Limb (tissue), 2 donors: ENCODE data around the gene C2.
A peak's percentile ranks its signal among the peaks of the same experiment; 100 is the strongest.

Experiments used
- DNase-seq, 2 donors: peaks; one replicate each; pipeline ENCODE4 v3.0.0-alpha.2; 2016; ENCODE audit errors: extremely low spot score in 2 of 2

Gene C2

DNA sequence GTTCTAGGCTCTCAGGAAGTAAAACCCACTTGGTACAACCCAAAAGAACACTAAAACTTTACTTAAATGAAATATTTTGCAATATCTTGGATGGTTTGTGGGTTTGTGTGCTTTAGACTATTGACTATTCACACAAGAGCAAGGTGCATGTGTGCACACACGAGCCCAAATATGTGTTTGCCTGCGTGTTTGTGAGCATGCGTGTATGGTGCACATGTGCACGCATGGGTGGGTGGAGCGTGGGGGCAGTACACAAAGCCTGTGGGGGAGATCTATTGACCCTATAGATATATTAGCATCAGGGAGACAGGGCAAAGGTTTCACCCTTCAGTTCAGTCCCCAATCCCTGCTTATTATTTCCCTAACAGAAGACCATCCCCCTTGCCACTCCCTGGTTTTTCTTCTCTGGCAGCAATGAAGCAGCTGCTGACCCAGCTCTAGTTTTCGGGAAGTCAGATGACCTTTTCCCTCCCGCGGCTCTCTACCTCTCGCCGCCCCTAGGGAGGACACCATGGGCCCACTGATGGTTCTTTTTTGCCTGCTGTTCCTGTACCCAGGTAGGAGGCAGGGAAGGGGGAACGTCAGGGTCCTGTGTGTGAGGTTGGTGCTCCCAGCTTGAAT, at the start of gene C2:
Gene C2 (plus strand): TSS at position 476 of the 621 bp plus-strand sequence. CDS start 36 bp downstream, at position 512.
- DNase-seq, result no peak

DNA sequence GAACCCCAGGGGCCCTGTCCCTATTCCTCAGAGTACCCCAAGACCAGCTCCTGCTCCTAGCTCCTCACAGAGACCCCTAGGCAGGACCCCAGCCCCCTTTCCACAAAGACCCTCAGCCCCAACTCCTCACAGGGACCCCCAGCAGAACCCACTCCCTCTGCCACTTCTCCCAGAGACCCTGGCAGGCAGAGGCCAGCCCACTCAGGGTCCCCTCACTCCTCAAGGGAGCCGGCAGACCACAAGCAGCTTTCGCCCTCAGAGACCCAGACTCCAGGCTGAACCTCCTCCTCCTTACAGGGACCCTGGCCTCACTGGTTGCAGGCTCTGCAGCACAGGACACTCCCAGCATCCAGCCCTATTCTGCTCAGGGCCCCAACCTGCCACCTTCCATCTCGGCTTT, 49.3 kb upstream of the C2 start:
- DNase-seq, result no peak

DNA sequence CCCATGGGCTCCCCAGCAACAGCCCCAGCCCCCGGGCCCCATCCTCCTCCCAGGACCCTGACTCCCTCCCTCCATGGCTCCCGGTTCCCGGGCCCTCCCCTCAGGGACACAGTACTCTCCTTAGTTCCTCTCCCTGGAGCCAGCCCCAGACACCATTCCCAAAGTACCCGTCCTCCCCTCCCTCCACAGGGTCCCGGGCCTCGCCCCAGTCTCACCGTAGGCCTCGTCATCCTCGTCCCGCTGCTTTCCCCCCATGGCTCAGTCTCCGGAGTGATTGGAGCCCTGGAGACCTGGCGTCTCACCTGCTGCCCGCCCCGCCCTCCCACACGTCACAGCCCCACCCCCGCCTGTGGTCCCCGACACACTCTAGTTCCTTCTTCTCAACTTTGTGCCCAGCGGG, 48.8 kb upstream of the C2 start, which contains the start of gene SLC44A4:
Gene SLC44A4 (minus strand): TSS at position 272 of the 400 bp plus-strand sequence. CDS start 17 bp downstream, at position 255.
- DNase-seq, result peak in 1 of 2 donors; percentile 26

DNA sequence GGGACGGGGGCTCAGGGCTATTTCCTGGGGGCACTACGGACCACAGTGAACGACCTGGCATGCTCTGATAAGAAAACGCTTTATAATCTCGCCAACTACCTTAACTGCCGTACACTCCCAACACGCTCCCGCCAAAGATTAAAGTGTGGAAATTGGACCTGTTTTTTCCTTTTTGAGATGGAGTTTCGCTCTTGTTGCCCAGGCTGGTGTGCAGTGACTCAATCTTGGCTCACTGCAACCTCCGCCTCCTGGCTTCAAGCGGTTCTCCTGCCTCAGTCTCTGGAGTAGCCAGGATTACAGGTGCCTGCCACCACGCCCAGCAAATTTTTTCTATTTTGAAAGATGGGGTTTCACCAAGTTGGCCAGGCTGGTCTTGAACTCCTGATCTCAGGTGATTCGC, 48.4 kb upstream of the C2 start:
- no peak for DNase-seq

DNA sequence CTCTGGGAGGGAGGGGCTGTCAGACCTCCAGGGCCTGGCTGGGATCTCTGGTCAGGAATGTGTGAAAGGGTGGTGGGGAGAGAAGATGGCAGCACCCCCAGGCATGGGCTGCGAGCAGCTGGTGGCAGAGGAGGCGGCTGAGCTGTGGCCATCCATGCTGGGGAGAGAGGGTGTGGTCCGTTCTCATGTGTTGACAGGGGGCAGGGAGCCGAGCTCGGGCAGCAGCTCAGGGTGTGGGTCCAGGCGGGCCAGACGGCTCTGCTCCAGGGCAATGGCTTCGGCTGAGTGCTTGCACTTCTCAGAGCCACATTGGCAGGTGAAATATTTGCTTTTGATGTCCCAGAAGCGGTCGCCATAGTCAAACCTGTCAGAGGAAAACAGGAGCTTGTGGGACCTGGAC, 47.6 kb upstream of the C2 start:
- DNase-seq, result no peak

DNA sequence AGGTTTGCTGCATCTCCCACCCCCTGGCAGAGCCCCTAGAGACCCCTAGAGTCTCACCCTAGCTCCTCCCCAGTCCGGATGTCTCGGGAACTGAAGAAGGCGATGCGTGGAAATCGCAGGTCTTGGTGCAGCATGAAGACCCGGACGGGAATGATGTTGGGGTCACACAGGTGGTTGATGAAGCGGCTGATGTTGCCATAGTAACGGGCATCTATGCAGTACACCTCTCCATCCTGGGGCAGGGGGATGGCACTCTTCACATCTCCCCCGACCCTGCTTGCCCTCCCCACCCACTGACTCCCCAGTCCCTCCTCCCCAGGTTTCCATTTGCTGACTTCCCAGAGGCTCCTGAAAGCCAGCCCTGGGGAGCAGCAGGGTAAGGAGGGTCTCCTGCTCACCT, 46.9 kb upstream of the C2 start:
- DNase-seq, result no peak

DNA sequence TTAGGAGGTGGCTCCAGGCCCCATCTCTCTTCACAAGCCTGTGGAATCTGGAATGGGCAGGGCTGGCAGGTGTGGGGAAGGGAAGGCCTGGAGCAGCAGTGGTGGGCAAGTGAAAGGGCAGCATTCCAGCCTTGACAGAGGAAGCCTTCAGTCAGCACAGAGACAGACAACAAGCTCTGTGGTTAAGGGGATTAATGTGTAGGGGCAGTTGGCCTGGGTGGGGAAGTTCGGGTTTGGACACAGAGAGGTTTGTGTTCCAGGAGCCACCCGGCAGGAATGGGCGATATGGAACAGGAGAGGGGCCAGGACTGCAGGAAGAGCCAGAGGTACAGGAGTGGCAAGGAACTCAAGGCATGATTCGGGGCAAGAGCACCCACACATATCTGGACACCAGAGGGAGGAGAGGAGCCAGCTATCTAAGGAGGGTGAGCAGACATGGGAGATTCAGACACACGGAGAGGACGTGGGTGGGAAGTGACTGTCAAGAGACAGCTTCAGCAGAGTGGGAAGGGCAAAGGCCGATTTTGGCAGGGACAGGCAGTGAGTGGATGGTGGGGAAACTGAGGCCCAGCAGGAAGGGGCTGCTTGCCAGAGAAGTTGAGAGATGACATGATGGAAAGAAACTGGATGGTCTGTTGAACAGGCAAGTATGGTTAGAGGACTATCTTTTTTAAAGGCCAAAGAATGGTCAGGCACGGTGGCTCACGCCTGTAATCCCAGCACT, 46.2 kb upstream of the C2 start:
- DNase-seq, result no peak

DNA sequence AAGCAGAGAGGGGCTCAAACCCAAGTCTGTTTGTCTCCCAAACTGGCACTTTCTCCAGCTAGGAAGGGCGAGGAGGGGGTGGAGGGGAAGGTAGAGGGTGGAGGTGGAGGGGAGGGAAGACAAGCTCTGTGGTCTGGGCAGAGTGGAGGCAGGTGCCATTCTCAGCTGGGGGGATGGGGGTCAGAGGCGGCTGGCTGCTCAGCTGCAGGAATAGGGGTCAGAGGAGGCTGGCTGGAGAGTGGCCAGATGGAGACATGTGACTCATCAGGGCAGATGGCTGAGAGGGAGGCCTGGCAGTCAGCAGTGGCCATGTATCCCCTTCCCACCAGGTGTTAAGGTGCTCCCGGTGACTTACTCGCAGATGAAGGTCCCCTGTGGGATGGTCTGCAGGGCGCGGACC, 45.2 kb upstream of the C2 start:
- no peak for DNase-seq

DNA sequence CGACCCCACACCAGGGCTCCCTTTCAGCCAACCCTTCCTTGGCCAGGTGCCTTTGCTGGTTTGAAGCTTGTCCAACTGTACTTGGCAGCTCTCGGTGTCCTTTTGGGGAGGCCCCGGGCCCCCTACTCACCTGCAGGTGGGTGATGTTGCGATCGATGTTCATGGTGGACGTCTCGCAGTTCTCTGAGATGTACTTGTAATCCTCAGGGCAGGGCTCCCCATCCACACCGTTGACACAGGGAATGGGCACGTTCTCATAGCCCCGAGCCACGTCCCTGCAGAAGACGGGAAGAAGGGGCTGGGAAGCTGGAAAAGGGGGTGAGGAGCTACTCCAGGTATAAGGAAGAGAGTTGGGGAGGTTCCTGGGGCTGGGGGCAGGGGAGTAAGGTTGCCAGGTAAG, 43.8 kb upstream of the C2 start:
- no peak for DNase-seq

DNA sequence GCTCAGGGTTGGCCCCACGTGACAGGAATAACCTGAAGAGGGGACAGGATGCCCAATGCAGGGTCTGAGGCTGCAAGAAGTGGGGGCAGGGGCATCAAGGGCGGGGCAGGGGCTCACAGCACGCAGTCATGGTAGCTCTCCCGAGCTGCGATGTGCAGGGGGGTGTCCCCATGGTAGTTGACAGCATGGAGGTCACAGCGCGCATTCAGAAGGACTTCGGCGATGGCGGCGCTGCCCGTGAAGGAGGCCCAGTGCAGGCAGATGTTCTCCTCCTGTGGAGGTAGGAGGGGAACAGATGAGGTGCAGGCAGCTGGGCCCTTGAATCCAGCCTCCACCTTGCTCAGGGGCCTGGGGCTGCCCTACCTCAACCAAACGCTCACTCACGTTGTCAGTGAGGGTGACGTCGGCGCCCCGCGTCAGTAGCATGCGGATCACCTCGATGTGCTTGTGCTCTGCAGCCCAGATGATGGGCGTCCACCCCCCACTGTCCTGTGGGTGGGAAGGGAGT, 42.9 kb upstream of the C2 start:
- DNase-seq, result no peak

DNA sequence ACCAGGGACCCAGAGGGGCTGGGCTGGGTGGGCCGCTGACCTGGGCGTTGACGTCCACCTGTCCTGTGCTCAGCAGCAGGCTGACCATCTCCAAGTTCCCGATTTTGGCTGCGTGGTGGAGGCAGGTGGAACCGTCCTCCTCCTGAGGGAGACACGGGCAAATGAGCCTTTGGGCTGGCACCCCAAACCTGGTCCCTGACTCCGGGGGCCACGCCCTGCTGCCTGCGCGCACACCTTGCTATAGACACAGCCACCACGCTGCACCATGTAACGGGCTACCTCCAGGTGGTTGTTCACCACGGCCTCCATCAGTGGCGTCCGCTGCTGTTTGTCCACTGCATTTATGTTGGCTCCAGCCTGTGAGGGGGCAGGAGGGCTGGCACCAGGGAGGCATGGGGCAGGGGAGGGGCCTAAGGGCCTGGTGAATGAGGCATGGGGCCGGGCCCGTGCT, 41.0 kb upstream of the C2 start:
- no peak for DNase-seq

DNA sequence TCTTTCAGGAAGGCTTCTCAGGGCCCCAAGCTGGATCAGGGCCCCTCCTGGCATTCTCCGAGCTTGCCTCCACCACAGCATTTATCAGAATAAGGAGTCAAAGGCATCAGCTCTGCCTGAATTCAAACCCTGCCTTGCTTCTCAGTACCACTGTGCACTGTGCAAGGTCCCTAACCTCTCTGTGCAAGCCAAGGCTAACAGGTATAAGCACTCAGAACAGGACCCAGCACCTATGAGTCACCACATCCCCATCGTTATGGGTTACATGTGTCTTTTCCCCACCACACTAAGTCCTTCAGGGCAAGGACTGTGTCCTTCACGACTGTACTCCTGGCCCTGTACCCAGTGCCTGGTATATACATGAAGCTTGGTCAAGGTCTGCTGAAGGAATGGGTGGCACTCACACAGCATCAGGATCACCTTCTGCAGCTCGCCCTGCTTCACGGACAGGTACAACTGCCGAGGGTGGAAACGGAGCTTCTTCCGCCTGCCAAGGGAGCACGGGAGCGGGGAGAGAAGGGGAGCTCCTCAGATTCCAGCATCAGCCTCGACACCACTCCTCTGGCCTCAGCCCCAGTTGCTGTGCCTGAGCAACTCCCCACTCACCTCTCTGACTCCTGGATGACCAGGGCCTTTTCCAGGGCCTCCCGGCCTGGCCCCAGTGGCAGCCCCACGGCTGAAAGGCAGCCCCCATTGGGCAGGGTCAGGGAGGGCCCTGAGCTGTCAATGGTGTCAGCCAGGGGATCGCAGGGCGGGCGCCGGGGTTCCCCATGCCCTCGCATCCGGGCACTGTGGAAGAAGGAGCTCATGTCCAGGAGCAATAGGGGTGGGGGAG, 40.1 kb upstream of the C2 start:
- no peak for DNase-seq

DNA sequence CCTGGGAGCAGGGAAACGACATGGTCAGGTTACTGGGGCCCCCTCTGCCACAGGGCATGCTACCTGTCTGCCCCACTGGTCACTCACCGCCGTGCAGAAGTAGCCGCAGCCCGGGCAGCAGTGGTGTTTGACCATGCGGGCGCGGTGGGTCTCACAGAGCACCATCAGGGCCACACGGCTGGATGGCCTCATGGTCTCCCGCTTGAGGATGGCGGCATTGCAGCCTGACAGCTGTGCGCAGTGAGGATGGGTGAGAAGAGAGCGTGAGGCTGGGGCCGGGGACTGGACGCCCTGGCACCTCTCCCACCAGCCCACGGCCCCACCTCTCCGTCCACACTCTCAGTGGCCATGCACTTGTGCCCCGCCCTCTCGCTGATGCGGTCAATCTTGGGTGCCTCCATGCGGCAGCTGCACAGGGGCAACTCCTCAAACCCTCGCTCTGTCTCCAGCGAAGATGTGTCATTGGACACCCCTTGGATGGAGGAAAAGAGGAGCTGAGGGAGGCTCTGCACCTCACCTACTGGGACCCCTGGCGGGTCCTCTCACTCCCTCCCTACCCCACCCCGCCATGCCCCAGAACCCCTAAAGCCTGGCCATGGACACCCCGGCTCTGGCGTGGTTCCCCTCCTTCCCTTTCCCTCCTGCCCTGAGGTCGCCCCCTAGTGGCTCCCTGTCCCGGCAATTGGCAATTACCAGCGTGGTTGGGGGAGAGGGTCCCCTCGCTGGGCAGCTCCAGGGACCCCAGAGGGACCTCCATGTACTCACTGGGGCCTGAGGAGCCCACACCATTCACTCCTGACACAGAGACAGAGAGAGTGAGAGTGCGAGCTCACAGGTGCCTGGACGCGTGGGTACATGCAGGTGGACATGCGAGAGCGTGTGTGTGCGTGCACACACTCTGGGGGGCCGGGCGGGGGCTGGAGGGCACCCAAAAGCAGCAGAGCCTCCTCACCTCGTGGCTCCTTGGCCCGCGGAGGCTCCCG, 39.0 kb upstream of the C2 start:
- peak in 1 of 2 donors; percentile 53 for DNase-seq

DNA sequence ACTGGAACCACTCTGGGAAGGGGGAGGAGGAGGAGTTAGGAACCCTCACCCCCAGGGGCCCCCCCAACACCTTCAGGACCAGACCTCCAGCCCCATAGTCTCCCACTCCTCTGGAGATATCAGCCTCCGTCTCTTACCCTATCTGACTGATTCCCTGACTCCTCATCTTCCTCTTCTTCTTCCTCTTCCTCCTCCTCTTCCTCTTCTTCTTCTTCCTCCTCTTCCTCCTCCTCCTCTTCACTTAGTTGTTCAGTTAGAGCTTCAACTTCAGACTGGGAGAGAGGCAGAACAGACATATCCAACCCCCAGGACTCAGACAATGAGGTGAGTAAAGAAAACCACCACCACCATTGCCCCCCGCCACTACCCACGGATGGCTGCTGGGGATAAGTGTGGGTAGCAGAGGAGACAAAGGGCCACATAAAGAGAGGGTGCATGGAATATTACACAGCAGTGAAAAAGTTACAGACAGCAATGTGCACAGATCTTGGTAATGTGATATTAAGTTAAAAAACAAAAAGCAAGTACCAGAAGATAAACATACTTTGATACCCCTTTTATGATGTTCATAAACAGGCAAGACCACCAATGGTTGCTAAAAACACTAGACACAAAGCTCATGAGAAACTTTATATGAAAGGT, 38.1 kb upstream of the C2 start:
- DNase-seq, result no peak

DNA sequence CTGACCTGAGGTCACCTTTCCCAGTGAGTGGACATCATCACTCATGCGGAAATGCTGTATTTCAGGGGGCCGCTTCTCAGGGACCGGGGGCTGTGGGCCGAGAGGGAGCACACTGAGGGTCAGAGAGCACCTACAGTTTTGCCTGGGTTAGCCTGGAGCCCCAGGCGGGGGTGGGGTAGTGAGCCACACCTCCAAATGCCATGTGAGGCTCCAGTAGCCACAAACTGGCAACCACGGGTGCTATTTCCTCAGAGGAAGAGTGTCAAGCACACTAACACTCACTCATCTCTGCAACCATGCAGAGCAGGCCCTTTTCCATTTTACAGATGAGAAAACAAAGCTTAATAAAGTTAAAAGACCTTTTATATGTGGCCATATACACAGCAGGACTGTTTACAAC, 34.7 kb upstream of the C2 start:
- no peak for DNase-seq

DNA sequence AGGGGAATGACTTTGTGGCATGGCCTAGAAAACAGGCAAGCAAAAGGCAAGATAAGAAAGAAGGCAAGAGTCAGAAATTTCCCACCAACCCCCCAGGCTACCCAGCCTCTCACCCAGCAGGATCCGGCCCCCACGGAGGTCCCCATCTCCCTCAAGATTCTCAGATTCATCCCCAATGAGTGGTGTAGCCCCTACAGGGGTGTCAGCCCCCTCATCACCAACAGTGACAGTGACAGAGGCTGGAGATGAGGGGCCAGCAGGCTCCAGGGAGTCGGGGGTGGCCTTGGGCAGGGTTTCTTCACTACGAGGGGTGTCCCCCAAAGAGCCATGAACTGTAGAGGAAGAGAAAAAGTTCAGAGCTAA, 31.0 kb upstream of the C2 start:
- DNase-seq, result no peak

DNA sequence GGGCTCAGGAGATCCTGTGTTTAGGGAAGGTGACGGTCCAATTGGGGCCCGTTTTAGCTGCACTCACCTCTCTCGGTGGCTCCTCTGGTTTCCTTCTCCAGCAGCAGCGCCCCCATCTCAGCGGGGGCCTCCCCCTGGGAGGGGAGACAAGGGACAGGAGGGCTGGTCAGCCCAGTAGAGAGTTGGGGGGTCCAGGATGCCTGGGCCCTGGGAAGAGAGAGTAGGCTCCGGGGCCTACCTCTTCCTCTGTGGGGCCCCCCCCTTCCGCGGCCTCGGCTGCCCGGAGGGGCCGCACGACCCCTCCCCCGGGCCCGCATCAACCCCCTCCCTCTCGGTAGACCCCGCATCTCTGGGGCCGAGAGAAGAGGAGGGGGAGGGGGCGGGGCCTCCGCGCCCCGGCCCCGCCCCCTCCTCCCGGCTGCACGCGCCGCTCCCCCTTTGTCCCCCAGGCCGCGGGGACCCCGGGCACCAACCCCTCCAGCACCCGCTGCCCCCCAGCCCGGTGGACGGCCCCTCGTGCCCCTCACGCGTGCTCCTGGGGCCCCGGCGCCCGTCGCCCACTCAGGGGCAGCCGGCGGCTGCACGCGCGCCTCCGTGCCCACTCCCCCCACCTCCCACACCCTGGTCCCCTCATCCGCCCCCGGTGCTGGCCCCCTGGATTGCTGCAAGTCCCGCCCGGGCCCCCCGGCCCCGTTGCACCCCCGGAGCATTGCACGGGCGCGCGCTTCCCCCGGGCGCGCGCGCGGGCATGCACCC, 30.5 kb upstream of the C2 start:
- DNase-seq, result peak in 1 of 2 donors; percentile 13

DNA sequence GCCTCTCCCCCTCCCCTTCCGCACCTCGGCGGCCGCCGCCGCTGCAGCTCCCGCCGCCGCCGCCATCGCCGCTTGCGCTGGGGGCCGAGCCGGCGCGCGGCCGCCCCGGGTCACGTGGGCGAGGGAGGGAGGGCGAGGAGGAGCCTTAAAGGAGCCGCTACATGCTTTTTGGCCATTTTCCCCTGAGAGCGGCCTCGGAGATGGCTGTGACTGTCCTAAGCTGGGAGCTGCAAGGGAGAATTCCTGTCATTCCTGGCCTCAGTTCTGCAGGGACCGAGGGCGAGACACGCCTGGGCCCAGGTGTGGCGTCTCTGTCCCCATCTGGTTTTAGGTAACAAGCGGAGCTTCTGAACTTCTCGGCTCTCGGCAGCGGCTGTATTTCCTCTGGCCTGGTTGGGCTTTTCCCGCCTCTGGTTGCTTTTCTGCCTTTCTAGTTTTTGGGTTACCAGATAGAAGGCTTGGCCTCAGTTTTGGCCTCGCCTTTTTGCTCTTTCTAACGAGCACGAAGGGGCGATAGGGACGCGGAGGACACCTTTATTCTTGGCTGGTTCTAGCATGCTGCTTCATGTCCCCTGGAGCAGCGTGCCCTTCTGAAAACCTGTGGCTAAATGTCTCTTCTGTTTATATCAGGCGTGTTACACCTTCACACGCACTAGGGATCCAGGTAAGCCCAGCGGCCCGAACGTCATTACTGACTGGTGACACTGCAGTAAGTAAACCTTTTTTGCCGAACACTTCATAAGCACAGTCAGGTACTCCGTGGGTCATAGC, 29.7 kb upstream of the C2 start, which contains the start of gene EHMT2:
Gene EHMT2 (minus strand): TSS at position 87 of the 771 bp plus-strand sequence. CDS start 21 bp downstream, at position 66.
- peak; percentile 89 to 92 for DNase-seq
